NB4 (cell line): ENCODE results near the gene NFAM1.

Experiments used
- CTCF ChIP-seq: IDR thresholded peaks from one replicate; pipeline ENCODE4 v1.5.1; 2012; ENCODE audit warnings: low read depth, low read length
- MAX ChIP-seq: IDR thresholded peaks from 2 replicates; pipeline ENCODE4 v1.6.1; 2011; ENCODE audit warnings: low read depth, low read length
- MYC ChIP-seq: IDR thresholded peaks from 2 replicates; pipeline ENCODE4 v1.6.1; 2011; ENCODE audit warnings: low read depth, low read length
- POLR2A ChIP-seq: IDR thresholded peaks from 2 replicates; pipeline ENCODE4 v1.6.1; 2011; ENCODE audit warnings: mild to moderate bottlenecking; ENCODE audit not compliant: insufficient read length; ENCODE audit errors: extremely low read depth

- TF ChIP-seq CTCF: no peak
- TF ChIP-seq POLR2A: no peak
- TF ChIP-seq MAX: no peak
- no peak for TF ChIP-seq MYC
Measured at GRCh38 chr22:42400811-42401534, 31.2 kb downstream of the NFAM1 start.
